Activated naive CD8-positive, alpha-beta T cell treated with anti-CD3 and anti-CD28 coated beads, Interleukin-2, amount 50 U/mL, for 16 hours (primary cell): ENCODE measurements around the gene ARHGEF38.
"Not testable (repeated sequence)": the region's sequence is repeated elsewhere in the genome, so short reads cannot be mapped to it uniquely, and the experiment has no call there.

Source experiments
- DNase-seq: peaks from one replicate; pipeline ENCODE4 v3.0.0-alpha.2; 2020; ENCODE audit warnings: low read depth, low spot score

ARHGEF38 gene

GRCh38 chr4:105605493-105605892 lies 53.1 kb downstream of the ARHGEF38 start:
- DNase-seq, result no peak

- DNase-seq, result no peak
Observed at GRCh38 chr4:105607876-105608275, 55.5 kb downstream of the ARHGEF38 start.

GRCh38 chr4:105609819-105610218 lies 57.4 kb downstream of the ARHGEF38 start:
- not testable (repeated sequence) for DNase-seq

GRCh38 chr4:105613306-105613705 lies 60.9 kb downstream of the ARHGEF38 start:
- no peak for DNase-seq

GRCh38 chr4:105619188-105619931 lies 66.9 kb downstream of the ARHGEF38 start:
- DNase-seq, result no peak

- DNase-seq, result no peak
Observed at GRCh38 chr4:105620640-105621323, 68.4 kb downstream of the ARHGEF38 start.

- no peak for DNase-seq
Observed at GRCh38 chr4:105622269-105622668, 69.8 kb downstream of the ARHGEF38 start.

GRCh38 chr4:105623099-105623498 lies 70.7 kb downstream of the ARHGEF38 start:
- DNase-seq, result no peak

GRCh38 chr4:105624530-105624929 lies 72.1 kb downstream of the ARHGEF38 start:
- no peak for DNase-seq

GRCh38 chr4:105625214-105625613 lies 72.8 kb downstream of the ARHGEF38 start:
- no peak for DNase-seq

GRCh38 chr4:105626846-105627245 lies 74.4 kb downstream of the ARHGEF38 start:
- DNase-seq, result no peak

GRCh38 chr4:105627620-105628019 lies 75.2 kb downstream of the ARHGEF38 start:
- no peak for DNase-seq

- no peak for DNase-seq
Observed at GRCh38 chr4:105630670-105631655, 78.5 kb downstream of the ARHGEF38 start.

GRCh38 chr4:105631818-105632400 lies 79.5 kb downstream of the ARHGEF38 start:
- no peak for DNase-seq

- DNase-seq, result no peak
Observed at GRCh38 chr4:105632599-105632998, 80.2 kb downstream of the ARHGEF38 start.

- no peak for DNase-seq
Observed at GRCh38 chr4:105633241-105633640, 80.8 kb downstream of the ARHGEF38 start.

- no peak for DNase-seq
Observed at GRCh38 chr4:105634402-105635080, 82.1 kb downstream of the ARHGEF38 start.

- no peak for DNase-seq
Observed at GRCh38 chr4:105637408-105638176, 85.2 kb downstream of the ARHGEF38 start.

- no peak for DNase-seq
Observed at GRCh38 chr4:105641845-105642244, 89.4 kb downstream of the ARHGEF38 start.

GRCh38 chr4:105644257-105644656 lies 91.8 kb downstream of the ARHGEF38 start:
- no peak for DNase-seq
